K562 (cell line): ENCODE data around the gene PRAC2.

ENCODE experiments used
- PHTF2 ChIP-seq: fragments of 250-450 bp; sonication (Bioruptor Pico); IDR thresholded peaks from 2 replicates; pipeline ENCODE4 v1.5.0; 2021; ENCODE audit warnings: mild to moderate bottlenecking
- POLR2A ChIP-seq: fragments of 450-650 bp; conservative IDR thresholded peaks from 2 replicates; pipeline ENCODE4 v1.6.1; 2016
- ZNF134 ChIP-seq: fragments of 250-450 bp; sonication (Bioruptor Pico); conservative IDR thresholded peaks from 2 replicates; pipeline ENCODE4 v1.4.0; 2020
- TF ChIP-seq, protein P1 (sequence below), 2 experiments: fragments of 150-350 bp in 1 of 2; IDR thresholded peaks; 2 replicates each; pipeline ENCODE4 v1.6.1; 2012 to 2016; ENCODE audit warnings: low read depth in 2 of 2, low read length in 2 of 2, mild to moderate bottlenecking in 1 of 2, moderate library complexity in 1 of 2

DNA sequence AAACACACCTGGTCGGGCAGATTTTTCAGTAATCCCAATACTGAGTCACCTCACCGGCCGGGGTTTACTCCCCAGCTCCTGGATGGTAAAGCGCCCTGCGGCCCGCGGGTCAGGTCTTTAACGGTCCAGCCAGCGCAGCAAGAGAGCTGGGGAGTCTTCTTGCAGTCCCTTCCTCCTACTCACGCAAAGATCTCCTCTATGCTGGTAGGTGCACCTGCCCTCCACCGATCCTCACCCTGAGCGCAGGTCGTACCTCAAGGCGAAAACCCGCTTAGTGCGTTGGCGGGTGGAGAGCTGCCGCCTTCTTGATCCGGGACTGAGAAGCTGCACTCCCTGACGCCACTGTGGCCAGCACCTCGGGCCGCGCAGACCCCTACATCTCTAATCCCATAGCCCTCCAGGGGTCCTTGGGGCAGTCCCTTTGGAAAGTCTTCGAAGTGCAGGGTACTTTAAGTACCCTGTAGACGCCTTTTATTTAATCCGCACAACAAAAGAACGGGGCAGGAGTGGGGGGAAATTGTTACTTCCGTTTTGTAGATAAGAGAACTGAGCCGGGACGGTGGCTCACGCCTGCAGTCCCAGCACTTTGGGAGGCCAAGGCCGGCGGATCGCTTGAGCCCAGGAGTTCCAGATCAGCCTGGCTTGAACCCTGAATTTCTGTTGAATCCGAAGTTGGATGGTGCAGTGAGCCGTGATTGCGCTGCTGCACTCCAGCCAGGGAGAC is 16.0 kb downstream of the PRAC2 start:
- TF ChIP-seq, protein P1, sequence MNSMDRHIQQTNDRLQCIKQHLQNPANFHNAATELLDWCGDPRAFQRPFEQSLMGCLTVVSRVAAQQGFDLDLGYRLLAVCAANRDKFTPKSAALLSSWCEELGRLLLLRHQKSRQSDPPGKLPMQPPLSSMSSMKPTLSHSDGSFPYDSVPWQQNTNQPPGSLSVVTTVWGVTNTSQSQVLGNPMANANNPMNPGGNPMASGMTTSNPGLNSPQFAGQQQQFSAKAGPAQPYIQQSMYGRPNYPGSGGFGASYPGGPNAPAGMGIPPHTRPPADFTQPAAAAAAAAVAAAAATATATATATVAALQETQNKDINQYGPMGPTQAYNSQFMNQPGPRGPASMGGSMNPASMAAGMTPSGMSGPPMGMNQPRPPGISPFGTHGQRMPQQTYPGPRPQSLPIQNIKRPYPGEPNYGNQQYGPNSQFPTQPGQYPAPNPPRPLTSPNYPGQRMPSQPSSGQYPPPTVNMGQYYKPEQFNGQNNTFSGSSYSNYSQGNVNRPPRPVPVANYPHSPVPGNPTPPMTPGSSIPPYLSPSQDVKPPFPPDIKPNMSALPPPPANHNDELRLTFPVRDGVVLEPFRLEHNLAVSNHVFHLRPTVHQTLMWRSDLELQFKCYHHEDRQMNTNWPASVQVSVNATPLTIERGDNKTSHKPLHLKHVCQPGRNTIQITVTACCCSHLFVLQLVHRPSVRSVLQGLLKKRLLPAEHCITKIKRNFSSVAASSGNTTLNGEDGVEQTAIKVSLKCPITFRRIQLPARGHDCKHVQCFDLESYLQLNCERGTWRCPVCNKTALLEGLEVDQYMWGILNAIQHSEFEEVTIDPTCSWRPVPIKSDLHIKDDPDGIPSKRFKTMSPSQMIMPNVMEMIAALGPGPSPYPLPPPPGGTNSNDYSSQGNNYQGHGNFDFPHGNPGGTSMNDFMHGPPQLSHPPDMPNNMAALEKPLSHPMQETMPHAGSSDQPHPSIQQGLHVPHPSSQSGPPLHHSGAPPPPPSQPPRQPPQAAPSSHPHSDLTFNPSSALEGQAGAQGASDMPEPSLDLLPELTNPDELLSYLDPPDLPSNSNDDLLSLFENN (IDR thresholded peaks at IDR 0.05; ENCODE audit: low read depth in 2 of 2, low read length in 2 of 2): no peak
- TF ChIP-seq ZNF134 (CRISPR knock-in tag) (no peak), POLR2A (no peak), PHTF2 (no peak)
